Glutamatergic neuron (in vitro differentiated cells): ENCODE data around the gene ALAS1. TPM values are rescaled to one million over a fixed set of nuclear protein-coding genes. Genes with fewer than 3 reads are reported as not detected.

Source experiments
- DNase-seq: peaks from one replicate; pipeline ENCODE4 v3.0.0; 2022
- H3K27ac Mint-ChIP-seq: one replicate; pipeline ENCODE4 v1.8.0; 2020; ENCODE audit warnings: mild to moderate bottlenecking, mixed read lengths, inconsistent platforms; ENCODE audit not compliant: unreplicated experiment
- H3K27me3 Mint-ChIP-seq: one replicate; pipeline ENCODE4 v1.8.0; 2020; ENCODE audit warnings: mild to moderate bottlenecking, moderate library complexity, mixed read lengths, inconsistent platforms; ENCODE audit not compliant: unreplicated experiment
- H3K36me3 Mint-ChIP-seq: one replicate; pipeline ENCODE4 v1.8.0; 2020; ENCODE audit warnings: mild to moderate bottlenecking, mixed read lengths, inconsistent platforms; ENCODE audit not compliant: unreplicated experiment
- H3K4me1 Mint-ChIP-seq: one replicate; pipeline ENCODE4 v1.8.0; 2020; ENCODE audit warnings: mild to moderate bottlenecking, low read depth, mixed read lengths, inconsistent platforms; ENCODE audit not compliant: unreplicated experiment
- H3K4me3 Mint-ChIP-seq: one replicate; pipeline ENCODE4 v1.8.0; 2020; ENCODE audit warnings: mild to moderate bottlenecking, mixed read lengths, inconsistent platforms; ENCODE audit not compliant: unreplicated experiment
- H3K9me3 Mint-ChIP-seq: one replicate; pipeline ENCODE4 v1.8.0; 2020; ENCODE audit warnings: mild to moderate bottlenecking, moderate library complexity, mixed read lengths, inconsistent platforms; ENCODE audit not compliant: unreplicated experiment
- CTCF ChIP-seq: fragments of 200-600 bp; sonication (generic); IDR thresholded peaks from one replicate; pipeline ENCODE4 v1.5.0; 2021; ENCODE audit not compliant: partially characterized antibody, unreplicated experiment
- total RNA-seq: library from RNA; stranded (reverse); fragmentation: NEBNext Ultra II Directional; extraction: Animal tissue kit (Norgen Biotek cat#: 25700); gene quantifications from one replicate; pipeline ENCODE4 v1.2.1, GENCODE V29; 2021; ENCODE audit not compliant: unreplicated experiment

ALAS1 gene
- total RNA-seq, 1 donor from 2014 or later = 41.7 TPM

- H3K27me3 Mint-ChIP-seq = no peaks in the 10 kb centered on the region
- H3K4me3 Mint-ChIP-seq = no peak overlapping the region
- H3K36me3 Mint-ChIP-seq = peaks cover 4% of the 10 kb centered on the region
- no peak for DNase-seq
- no peak overlapping the region for H3K27ac Mint-ChIP-seq
- H3K4me1 Mint-ChIP-seq = no peaks in the 10 kb centered on the region
- peaks cover 2% of the 10 kb centered on the region for H3K9me3 Mint-ChIP-seq
- TF ChIP-seq CTCF = no peak
These were observed 19.4 kb downstream of the ALAS1 start for GRCh38 chr3:52217409-52217805.

- no peak for TF ChIP-seq CTCF
- Mint-ChIP-seq H3K36me3 (peaks cover 4% of the 10 kb centered on the region), H3K27ac (no peak overlapping the region)
These were observed 20.1 kb downstream of the ALAS1 start for GRCh38 chr3:52218026-52218425.

GRCh38 chr3:52218454-52218853 lies 20.5 kb downstream of the ALAS1 start:
- peaks cover 4% of the 10 kb centered on the region for H3K36me3 Mint-ChIP-seq
- no peak overlapping the region for H3K4me3 Mint-ChIP-seq
- no peak for TF ChIP-seq CTCF
- H3K4me1 Mint-ChIP-seq = no peaks in the 10 kb centered on the region
- no peak for DNase-seq
- no peak overlapping the region for H3K27ac Mint-ChIP-seq
- peaks cover 2% of the 10 kb centered on the region for H3K9me3 Mint-ChIP-seq
- peaks cover 5% of the 10 kb centered on the region for H3K27me3 Mint-ChIP-seq

More at GRCh38 chr3:52218026-52218425, 20.1 kb downstream of the ALAS1 start:
- Mint-ChIP-seq H3K4me3 (no peak overlapping the region), H3K9me3 (peaks cover 2% of the 10 kb centered on the region), H3K27me3 (peaks cover 5% of the 10 kb centered on the region), H3K4me1 (no peaks in the 10 kb centered on the region)
- no peak for DNase-seq

GRCh38 chr3:52218937-52219650 lies 21.1 kb downstream of the ALAS1 start:
- Mint-ChIP-seq H3K27me3 (peaks cover 8% of the 10 kb centered on the region), H3K9me3 (peaks cover 2% of the 10 kb centered on the region), H3K4me1 (no peaks in the 10 kb centered on the region), H3K4me3 (no peak overlapping the region), H3K36me3 (peaks cover 4% of the 10 kb centered on the region), H3K27ac (no peak overlapping the region)
- DNase-seq = no peak
- TF ChIP-seq CTCF = no peak

GRCh38 chr3:52220380-52221026 lies 22.5 kb downstream of the ALAS1 start:
- Mint-ChIP-seq H3K27me3 (peaks cover 8% of the 10 kb centered on the region), H3K4me1 (no peaks in the 10 kb centered on the region), H3K9me3 (peaks cover 1% of the 10 kb centered on the region), H3K27ac (no peak overlapping the region), H3K36me3 (peaks cover 2% of the 10 kb centered on the region), H3K4me3 (no peak overlapping the region)
- peak; percentile 96 for DNase-seq
- peak; percentile 84 for TF ChIP-seq CTCF
